ENCODE measurements around the gene KRTDAP.

DNA sequence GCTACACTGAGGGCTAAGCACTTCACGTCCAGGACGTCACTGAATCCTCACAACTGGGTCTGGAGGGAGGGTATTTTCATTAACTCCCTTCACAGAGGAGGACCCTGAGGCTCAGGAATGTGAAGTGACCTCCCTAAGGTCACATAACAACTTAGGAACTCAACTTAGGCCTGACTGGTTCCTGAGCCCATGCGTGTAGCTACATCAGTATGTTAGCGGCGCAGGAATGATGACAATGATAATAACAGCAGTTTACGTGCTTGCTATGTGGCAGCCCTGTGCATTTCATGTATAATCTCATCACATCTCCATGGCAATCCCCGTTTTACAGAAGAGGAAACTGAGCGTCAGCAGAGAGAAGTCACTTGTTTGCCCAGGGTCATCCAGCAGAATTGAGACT lies 18.3 kb downstream of the KRTDAP start:
- TF ChIP-seq, protein P1, sequence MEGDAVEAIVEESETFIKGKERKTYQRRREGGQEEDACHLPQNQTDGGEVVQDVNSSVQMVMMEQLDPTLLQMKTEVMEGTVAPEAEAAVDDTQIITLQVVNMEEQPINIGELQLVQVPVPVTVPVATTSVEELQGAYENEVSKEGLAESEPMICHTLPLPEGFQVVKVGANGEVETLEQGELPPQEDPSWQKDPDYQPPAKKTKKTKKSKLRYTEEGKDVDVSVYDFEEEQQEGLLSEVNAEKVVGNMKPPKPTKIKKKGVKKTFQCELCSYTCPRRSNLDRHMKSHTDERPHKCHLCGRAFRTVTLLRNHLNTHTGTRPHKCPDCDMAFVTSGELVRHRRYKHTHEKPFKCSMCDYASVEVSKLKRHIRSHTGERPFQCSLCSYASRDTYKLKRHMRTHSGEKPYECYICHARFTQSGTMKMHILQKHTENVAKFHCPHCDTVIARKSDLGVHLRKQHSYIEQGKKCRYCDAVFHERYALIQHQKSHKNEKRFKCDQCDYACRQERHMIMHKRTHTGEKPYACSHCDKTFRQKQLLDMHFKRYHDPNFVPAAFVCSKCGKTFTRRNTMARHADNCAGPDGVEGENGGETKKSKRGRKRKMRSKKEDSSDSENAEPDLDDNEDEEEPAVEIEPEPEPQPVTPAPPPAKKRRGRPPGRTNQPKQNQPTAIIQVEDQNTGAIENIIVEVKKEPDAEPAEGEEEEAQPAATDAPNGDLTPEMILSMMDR (IDR thresholded peaks at IDR 0.05; ENCODE audit: insufficient read depth, low read length) = no peak
- TF ChIP-seq POLR2AphosphoS5 (IDR thresholded peaks at IDR 0.05; ENCODE audit: low read depth) = no peak
- TF ChIP-seq, protein P2, sequence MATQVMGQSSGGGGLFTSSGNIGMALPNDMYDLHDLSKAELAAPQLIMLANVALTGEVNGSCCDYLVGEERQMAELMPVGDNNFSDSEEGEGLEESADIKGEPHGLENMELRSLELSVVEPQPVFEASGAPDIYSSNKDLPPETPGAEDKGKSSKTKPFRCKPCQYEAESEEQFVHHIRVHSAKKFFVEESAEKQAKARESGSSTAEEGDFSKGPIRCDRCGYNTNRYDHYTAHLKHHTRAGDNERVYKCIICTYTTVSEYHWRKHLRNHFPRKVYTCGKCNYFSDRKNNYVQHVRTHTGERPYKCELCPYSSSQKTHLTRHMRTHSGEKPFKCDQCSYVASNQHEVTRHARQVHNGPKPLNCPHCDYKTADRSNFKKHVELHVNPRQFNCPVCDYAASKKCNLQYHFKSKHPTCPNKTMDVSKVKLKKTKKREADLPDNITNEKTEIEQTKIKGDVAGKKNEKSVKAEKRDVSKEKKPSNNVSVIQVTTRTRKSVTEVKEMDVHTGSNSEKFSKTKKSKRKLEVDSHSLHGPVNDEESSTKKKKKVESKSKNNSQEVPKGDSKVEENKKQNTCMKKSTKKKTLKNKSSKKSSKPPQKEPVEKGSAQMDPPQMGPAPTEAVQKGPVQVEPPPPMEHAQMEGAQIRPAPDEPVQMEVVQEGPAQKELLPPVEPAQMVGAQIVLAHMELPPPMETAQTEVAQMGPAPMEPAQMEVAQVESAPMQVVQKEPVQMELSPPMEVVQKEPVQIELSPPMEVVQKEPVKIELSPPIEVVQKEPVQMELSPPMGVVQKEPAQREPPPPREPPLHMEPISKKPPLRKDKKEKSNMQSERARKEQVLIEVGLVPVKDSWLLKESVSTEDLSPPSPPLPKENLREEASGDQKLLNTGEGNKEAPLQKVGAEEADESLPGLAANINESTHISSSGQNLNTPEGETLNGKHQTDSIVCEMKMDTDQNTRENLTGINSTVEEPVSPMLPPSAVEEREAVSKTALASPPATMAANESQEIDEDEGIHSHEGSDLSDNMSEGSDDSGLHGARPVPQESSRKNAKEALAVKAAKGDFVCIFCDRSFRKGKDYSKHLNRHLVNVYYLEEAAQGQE (IDR thresholded peaks at IDR 0.05; ENCODE audit: insufficient replicate concordance, low read depth) = no peak
